WI38 (cell line): ENCODE results near the gene REPS2.

ENCODE experiments used
- H3K4me3 ChIP-seq: 2 replicates; pipeline ENCODE4 v1.5.1; 2011; ENCODE audit warnings: low read depth, mild to moderate bottlenecking, control low read depth, low read length
- CTCF ChIP-seq: IDR thresholded peaks from 2 replicates; pipeline ENCODE4 v1.5.1; 2012; ENCODE audit warnings: low read depth, mild to moderate bottlenecking, control low read depth, low read length

The REPS2 gene

GRCh38 chrX:16990839-16991238 lies 44.4 kb downstream of the REPS2 start:
- no peak for TF ChIP-seq CTCF
- no peak overlapping the region for H3K4me3 ChIP-seq

GRCh38 chrX:16992445-16992844 lies 46.0 kb downstream of the REPS2 start:
- no peak for TF ChIP-seq CTCF
- H3K4me3 ChIP-seq: no peak overlapping the region

DNA sequence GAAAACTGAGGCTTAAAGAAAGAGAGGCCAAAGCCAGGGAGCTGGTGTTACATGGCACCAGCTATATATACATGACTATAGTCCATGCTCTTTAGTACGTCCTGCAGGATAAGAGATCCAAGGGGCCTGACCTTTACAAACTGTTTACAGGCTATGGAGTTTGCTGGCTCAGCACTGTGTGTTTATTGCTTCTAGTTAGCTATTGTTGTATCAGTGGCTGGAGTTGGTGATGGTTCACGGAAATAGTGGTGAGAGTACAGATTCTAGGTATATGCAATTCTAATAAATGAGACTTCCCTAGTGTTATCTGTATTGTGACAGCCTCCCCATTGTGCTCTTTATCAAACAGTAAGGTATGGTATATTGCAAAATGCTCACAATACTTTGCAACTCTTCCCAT lies 46.5 kb downstream of the REPS2 start:
- H3K4me3 ChIP-seq: no peak overlapping the region
- TF ChIP-seq CTCF: no peak

- no peak for TF ChIP-seq CTCF
- no peak overlapping the region for H3K4me3 ChIP-seq
Measured at GRCh38 chrX:16993791-16994318, 47.4 kb downstream of the REPS2 start.

DNA sequence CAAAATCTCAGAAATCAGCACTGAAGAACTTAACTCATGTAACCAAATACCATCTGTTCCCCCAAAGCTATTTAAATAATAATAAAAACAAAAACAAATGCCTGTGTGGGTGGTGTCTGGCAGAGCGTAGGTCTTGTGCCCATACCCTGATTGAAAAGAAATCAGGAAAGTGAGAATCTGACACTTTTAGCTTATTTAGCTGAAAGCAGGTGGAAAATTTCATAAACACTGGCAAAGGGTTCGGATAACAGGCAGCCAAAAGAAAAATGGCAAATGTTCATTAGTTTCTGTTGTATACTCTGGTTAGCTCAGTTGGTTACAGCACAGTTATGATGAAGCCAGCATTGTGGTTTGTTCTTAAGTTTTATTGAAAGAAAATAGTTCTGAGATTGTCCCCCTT lies 48.3 kb downstream of the REPS2 start:
- no peak for TF ChIP-seq CTCF

GRCh38 chrX:16997313-16997712 lies 50.9 kb downstream of the REPS2 start:
- no peak overlapping the region for H3K4me3 ChIP-seq
- TF ChIP-seq CTCF: no peak

More for the DNA sequence above, 48.3 kb downstream of the REPS2 start:
- H3K4me3 ChIP-seq: no peak overlapping the region

- no peak overlapping the region for H3K4me3 ChIP-seq
- no peak for TF ChIP-seq CTCF
Measured at GRCh38 chrX:16999275-16999674, 52.8 kb downstream of the REPS2 start.
